ENCODE data around the gene SEC14L2. TPM values are rescaled to one million over a fixed set of nuclear protein-coding genes. Genes with fewer than 3 reads are reported as not detected.

SEC14L2 gene
- polyA plus RNA-seq, 2 of the 4 experiments (the other 2 are of a cell fraction) = 12.8 to 15.2 TPM

GRCh38 chr22:30416403-30416802 lies 19.6 kb downstream of the SEC14L2 start (continued):
- TF ChIP-seq RAD21 (conservative IDR thresholded peaks at IDR 0.05 in 1 of 2, IDR thresholded peaks at IDR 0.05 in 1 of 2) = no peak

- 86% methylated on average over 1 of the region's 1 CpG for WGBS (ENCODE audit: missing lambda C conversion rate)
- H3K4me1 ChIP-seq = peaks cover 52% of the 10 kb centered on the region
These were observed 20.0 kb downstream of the SEC14L2 start for GRCh38 chr22:30416837-30417236.

GRCh38 chr22:30420347-30421125 lies 23.7 kb downstream of the SEC14L2 start:
- no peak overlapping the region for H3K4me3 ChIP-seq
- ChIA-PET CTCF (interaction anchor here (1.1 to 1.8 kb wide), 2 partner anchors 7 to 13 kb away, joined by 3 to 5 read pairs; no protein-coding TSS in a partner anchor), POLR2A (no interaction called here)
- ATAC-seq (no peak), FAIRE-seq (no peak), DNase-seq (ENCODE audit: low read depth in 1 of 2, low spot score in 1 of 2) (peak in 1 of 2 experiments; percentile 61)
- TF ChIP-seq FOSL2 (IDR thresholded peaks at IDR 0.05) (no peak), FOSL2 (CRISPR knock-in tag; IDR thresholded peaks at IDR 0.05) (0 out of 2 replicates have a peak, but pooled peaks have one; percentile 10), PHF8 (IDR thresholded peaks at IDR 0.05; ENCODE audit: borderline replicate concordance, low read depth) (no peak)
- peak overlapping the region; percentile 97 for H3K27ac ChIP-seq
- H3K9me3 ChIP-seq = no peaks in the 10 kb centered on the region
- H3K4me1 ChIP-seq = peaks cover 69% of the 10 kb centered on the region
- H3K4me2 ChIP-seq = peak overlapping the region; percentile 87
- 38% methylated on average over 6 of the region's 6 CpGs for WGBS (ENCODE audit: missing lambda C conversion rate)

More at GRCh38 chr22:30416837-30417236, 20.0 kb downstream of the SEC14L2 start:
- ATAC-seq = no peak
- CTCF ChIA-PET = no interaction called here
- FAIRE-seq = no peak
- DNase-seq (ENCODE audit: low read depth in 1 of 2, low spot score in 1 of 2) = no peak
- Histone ChIP-seq H3K4me2 (peak overlapping the region; percentile 37; the same call in 2 of the 3 replicates), H3K27ac (peak overlapping the region; percentile 30 to 65; a peak in 5 of 6 replicates), H3K9me3 (no peaks in the 10 kb centered on the region), H3K4me3 (no peak overlapping the region)
- peak; percentile 85 for TF ChIP-seq MAFK (IDR thresholded peaks at IDR 0.05; ENCODE audit: partially characterized antibody)
- TF ChIP-seq EHMT2 (IDR thresholded peaks at IDR 0.05; ENCODE audit: low read depth) = no peak
- TF ChIP-seq RAD21 (conservative IDR thresholded peaks at IDR 0.05 in 1 of 2, IDR thresholded peaks at IDR 0.05 in 1 of 2) = no peak
- POLR2A ChIA-PET = no interaction called here

- CTCF ChIA-PET = interaction anchor here (0.7 to 2.9 kb wide), 6 partner anchors 9 to 34 kb away, joined by 3 to 15 read pairs (median 4); partner anchors contain the start of genes RNF215 and SEC14L2
- Histone ChIP-seq H3K4me3 (peak overlapping the region; percentile 58; the same call in 2 of the 3 replicates), H3K27ac (peak overlapping the region; percentile 97), H3K4me2 (peak overlapping the region; percentile 87), H3K9me3 (no peaks in the 10 kb centered on the region), H3K4me1 (peaks cover 57% of the 10 kb centered on the region)
- POLR2A ChIA-PET = interaction anchor here (1.3 to 3.1 kb wide), 3 partner anchors 8 to 35 kb away, joined by 6 to 12 read pairs (median 9); partner anchors contain the start of genes RNF215 and SEC14L2
- WGBS (ENCODE audit: missing lambda C conversion rate) = 35% methylated on average over 8 of the region's 8 CpGs
- no peak for DNase-seq (ENCODE audit: low read depth in 1 of 2, low spot score in 1 of 2)
- FAIRE-seq = no peak
- no peak for ATAC-seq
- TF ChIP-seq EHMT2 (IDR thresholded peaks at IDR 0.05; ENCODE audit: low read depth) = no peak
- TF ChIP-seq RFX5 (IDR thresholded peaks at IDR 0.05) = no peak
- no peak for TF ChIP-seq KDM1A (IDR thresholded peaks at IDR 0.05; ENCODE audit: low read depth)
- TF ChIP-seq ZFP36 (IDR thresholded peaks at IDR 0.05; ENCODE audit: borderline replicate concordance, partially characterized antibody) = no peak
- TF ChIP-seq SREBF2 (IDR thresholded peaks at IDR 0.05) = no peak
- TF ChIP-seq JUN (IDR thresholded peaks at IDR 0.05) = no peak
- TF ChIP-seq NR3C1 (IDR thresholded peaks at IDR 0.05) = no peak
- TF ChIP-seq POLR2AphosphoS2 (conservative IDR thresholded peaks at IDR 0.05; ENCODE audit: low read length) = no peak
- TF ChIP-seq CBX2 (IDR thresholded peaks at IDR 0.05; ENCODE audit: borderline replicate concordance, low read depth) = no peak
- TF ChIP-seq HOXB5 (CRISPR knock-in tag; IDR thresholded peaks at IDR 0.05) = no peak
- no peak for TF ChIP-seq NFE2L2 (conservative IDR thresholded peaks at IDR 0.05; ENCODE audit: low read length)
- TF ChIP-seq RARB (CRISPR knock-in tag; IDR thresholded peaks at IDR 0.05) = no peak
- TF ChIP-seq SMC3 (IDR thresholded peaks at IDR 0.05) = no peak
These were observed 25.1 kb downstream of the SEC14L2 start for GRCh38 chr22:30421695-30422480.
